Keratinocyte (primary cell): ENCODE measurements around the gene SNX2.

ENCODE experiments used
- CTCF ChIP-seq, 3 experiments: IDR thresholded peaks in 1 of 3; conservative IDR thresholded peaks in 1 of 3; optimal IDR thresholded peaks in 1 of 3; 2 replicates in 2 of 3; 3 replicates in 1 of 3; pipeline versions ENCODE3 to v1.5.1; 2011; ENCODE audit warnings: low read length in 3 of 3, mild to moderate bottlenecking in 3 of 3, moderate library complexity in 2 of 3, control low read depth in 1 of 3, inconsistent platforms in 1 of 3; ENCODE audit not compliant: insufficient read depth in 2 of 3; ENCODE audit errors: extremely low read depth in 1 of 3
- EZH2 ChIP-seq: IDR thresholded peaks from one replicate; pipeline ENCODE4 v1.6.1; 2012; ENCODE audit warnings: inconsistent platforms, mild to moderate bottlenecking, low read length, moderate library complexity

GRCh38 chr5:122845229-122846050, 70.6 kb downstream of the SNX2 start, which contains the start of gene SNX24:
- no peak for TF ChIP-seq CTCF (optimal IDR thresholded peaks at IDR 0.05 in 1 of 3, IDR thresholded peaks at IDR 0.05 in 1 of 3, conservative IDR thresholded peaks at IDR 0.05 in 1 of 3; ENCODE audit: extremely low read depth in 1 of 3, insufficient read depth in 2 of 3, low read length in 3 of 3)
- TF ChIP-seq EZH2: no peak
